Activated CD8-positive, alpha-beta memory T cell treated with anti-CD3 and anti-CD28 coated beads, Interleukin-2, amount 50 U/mL, for 4 hours (primary cell): ENCODE data around the gene CD7.

ENCODE experiments used
- DNase-seq: peaks from one replicate; pipeline ENCODE4 v3.0.0-alpha.2; 2020

The CD7 gene

DNA sequence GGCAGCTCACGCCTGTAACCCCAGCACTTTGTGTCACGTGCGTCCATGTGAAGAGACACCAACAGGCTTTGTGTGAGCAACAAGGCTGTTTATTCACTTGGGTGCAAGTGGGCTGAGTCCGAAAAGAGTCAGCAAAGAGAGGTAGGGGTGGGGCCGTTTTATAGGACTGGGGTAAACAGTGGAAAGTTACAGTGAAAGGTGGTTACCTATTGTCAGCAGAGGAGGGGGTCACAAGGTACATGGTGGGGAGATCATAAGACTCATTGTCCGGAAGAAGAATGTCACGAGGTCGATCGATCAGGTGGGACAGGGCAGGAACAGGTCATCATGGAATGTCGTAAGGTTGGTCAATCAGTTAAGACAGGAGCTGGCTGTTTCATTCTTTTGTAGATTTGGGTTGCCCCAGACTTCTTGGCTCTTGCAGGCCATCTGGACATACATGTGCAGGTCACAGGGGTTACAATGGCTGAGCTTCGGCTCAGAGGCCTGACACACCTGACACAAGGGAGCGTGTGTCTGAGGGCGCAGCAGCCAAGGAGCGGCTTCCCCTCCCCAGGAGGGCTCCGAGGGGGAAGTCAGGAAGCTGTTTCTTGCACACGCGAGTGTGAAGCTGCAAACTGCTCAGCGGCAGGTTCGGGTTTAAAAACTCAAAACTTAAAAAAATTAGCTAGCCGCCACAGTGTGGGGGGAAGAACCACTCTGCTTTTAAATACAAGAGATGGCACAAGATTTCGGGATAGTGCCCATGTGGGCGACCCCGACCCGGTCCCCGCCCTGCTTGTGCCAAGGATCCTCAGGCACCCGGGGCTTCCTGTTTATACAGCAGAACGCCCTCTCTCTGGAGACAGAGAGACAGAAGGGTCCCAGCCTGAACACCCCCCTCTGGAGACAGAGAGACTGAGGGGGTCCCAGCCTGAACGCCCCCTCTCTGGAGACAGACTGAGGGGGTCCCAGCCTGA, 29.2 kb upstream of the CD7 start:
- no peak for DNase-seq

DNA sequence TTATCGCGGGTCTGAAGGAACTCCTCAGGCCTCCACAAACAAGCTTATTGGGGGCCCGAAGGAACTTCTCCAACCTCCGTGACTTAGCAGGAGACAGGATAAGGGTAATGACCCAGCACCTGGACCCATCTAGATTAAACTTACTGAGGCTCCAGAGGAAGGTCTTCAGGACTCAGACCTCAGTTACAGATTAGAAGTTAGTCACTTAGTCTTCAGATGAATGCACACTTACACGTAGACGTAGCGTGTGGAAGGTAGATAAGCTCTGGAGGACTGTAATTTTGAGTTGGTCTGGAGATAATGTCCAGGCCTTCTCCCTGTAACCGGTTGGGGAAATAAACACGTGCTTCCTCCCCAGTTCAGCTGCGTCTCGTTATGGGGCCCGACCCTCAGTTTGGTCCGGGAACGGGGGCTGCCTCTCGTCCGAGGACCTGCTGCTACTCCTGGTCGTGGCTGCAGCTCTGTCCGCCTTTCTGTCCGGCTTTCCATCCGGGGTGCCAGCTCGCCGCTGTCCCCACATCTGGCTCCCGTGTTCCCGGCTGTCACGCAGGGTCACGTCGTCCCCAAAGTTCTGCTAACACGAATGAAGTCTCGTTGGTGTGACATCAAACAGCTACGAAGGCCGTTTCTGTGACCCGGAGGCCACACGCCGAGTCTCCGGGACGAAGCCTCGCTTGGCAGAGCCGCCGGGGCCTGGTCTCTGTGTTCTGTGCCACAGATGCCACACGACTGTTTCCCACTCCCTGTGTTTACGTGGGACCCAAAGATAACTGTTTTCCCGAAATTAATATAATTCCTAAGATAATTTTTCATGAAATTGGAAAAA, 28.0 kb upstream of the CD7 start:
- DNase-seq: no peak

DNA sequence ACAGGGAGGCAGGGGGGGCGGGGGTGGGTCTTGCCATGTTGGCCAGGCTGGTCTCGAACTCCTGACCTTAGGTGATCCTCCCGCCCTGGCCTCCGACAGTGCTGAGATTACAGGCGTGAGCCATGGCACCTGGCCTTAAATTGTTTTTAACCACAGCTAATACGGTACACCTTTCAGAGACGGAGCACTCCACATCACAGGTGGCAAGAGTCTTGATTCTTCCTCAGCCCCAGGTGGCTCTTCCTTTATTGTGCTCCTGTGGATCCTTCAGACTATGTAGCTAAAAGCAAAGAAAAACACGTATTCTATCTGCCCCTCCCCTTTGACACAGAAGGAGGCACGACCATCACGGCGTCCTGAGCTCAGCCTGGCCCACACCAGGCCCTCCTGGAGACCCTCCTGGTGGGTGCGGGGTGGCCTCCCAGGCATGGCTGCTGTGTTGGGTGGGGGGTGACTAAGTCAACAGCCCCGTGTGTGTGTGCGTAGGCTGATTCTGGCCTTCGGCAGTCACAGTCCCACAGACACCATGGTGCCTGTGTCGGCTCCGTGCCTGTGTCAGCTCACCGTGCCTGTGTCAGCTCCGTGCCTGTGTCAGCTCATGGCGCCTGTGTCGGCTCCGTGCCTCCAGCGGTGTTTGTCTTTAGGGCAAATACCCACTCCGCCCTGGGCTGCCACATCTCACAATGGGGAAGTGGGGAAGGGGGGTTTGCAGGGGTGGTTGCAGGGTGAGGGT, 26.9 kb upstream of the CD7 start:
- no peak for DNase-seq

DNA sequence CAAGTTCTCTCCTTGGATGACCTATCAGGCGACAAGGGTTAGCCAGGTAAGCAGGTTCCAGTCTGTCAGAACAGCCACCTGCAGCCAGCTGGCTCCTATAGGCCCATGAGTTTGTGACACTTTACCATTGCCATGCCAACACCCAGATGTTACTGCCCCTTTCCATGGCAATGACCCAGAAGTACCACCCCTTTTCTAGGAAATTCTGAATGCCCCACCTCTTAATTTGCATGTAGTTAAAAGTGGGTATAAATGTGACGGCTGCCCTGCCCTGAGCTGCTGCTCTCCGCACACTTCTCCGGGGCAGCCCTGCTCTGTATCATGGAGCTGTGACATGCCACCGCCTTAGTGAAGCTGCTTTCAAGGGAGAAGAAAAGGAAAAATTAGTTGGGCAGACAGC, 26.2 kb upstream of the CD7 start:
- DNase-seq: no peak

DNA sequence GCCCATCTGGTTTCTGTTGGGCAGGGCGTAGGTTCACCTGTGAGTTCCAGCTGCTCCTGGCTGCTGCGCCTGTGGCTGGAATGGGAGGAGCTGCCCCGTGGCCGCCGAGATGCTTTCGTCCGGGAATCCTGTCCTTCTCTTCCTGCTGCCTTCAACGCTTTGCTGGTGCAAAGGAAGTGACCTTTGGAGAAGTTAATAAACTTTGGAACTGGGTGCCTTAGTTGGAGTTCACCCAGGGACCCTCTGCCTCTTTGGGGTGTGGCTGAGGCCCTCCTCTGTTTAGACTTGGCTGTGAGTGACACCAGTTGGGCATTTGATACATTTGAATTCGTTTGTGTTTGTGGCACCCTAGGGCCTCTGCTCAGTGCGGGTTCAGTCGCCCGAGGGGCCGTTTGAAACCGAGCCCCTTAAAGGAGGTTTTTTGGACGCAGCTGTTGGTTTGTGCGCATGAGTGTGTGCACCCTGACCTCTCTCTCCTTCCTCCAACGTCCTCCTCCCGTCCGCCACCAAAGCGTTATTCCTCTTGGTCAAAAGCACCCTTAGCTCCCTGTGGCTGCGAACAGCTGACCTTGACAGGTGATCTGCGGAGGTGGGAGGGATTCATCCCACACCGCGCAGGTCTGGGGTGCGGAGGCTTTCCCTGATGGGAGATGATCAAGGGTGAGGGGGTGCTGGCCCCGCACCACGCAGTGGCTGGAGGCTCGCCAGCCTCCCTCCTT, 25.1 kb upstream of the CD7 start:
- DNase-seq: no peak

DNA sequence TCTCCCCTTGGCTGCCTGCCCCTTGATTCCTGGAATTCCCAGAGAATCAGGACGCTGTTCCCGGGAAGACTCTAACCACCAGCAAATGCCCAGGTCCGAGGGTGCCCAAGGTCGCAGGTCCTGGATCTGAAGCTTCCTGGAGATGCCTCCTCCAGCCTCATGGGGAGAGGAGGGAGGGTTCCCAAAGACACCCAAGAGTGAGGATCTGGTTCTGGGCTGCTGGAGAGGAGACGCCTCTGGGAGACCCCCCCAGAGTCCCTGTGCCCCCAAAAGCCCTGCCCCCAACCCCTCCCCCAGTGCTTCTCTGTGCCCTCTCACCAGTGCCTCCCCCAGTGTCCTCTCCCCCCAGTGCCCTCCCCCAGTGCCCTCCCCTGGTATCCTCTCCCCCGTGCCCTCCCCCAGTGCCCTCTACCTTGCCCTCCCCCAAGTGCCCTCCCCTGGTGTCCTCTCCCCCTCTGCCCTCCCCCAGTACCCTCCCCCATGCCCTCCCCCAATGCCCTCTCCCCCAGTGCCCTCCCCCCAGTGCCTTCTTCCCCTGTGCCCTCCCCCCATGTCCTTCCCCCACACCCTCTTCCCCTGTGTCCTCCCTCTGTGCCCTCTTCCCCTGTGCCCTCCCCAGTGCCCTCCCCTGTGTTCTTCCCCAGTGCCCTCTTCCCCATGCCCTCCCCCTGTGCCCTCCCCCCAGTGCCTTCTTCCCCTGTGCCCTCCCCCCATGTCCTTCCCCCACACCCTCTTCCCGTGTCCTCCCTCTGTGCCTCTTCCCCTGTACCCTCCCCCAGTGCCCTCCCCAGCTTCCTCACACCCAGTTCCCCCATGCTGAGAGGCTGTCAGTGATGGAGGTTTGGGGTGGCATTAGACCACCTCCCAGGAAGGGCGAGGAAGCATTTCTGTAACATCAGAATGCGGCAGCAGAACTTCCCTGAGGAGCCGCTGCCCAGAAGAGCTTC, 22.5 kb upstream of the CD7 start:
- DNase-seq: no peak

DNA sequence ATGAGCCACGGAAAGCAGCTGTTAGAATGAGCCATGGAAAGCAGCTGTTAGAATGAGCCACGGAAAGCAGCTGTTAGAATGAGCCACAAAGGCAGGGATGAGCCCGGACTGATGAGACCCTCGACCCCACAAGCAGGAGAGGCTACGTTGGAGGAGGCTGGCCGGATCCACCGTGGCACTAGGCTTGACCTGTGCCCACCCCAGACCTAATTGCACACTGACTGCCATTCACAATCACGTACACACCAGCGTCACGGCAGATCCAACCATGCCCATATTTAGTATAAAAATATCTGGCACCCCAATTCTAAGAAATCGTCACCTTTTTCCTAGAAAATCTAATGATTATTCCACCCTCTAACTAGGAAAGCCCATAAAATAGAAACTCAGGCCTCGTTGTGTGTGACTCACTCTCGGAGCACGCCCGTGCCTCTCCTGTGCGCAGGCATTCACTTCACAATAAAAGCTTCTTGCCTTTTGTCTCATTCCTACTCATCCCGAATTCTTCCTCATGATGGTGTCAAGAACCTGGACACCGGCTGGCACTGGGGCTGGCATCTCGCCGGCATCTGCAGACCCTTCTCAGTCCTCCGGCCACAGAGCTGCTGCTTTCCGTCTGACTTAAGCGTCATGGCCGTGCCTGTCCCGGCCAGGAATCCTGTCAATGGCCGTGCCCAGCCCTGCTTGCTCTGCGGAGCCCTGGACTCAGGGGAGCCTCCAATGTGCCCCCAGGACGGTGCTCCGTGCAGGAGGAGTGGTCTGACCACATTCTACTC, 21.6 kb upstream of the CD7 start:
- no peak for DNase-seq

DNA sequence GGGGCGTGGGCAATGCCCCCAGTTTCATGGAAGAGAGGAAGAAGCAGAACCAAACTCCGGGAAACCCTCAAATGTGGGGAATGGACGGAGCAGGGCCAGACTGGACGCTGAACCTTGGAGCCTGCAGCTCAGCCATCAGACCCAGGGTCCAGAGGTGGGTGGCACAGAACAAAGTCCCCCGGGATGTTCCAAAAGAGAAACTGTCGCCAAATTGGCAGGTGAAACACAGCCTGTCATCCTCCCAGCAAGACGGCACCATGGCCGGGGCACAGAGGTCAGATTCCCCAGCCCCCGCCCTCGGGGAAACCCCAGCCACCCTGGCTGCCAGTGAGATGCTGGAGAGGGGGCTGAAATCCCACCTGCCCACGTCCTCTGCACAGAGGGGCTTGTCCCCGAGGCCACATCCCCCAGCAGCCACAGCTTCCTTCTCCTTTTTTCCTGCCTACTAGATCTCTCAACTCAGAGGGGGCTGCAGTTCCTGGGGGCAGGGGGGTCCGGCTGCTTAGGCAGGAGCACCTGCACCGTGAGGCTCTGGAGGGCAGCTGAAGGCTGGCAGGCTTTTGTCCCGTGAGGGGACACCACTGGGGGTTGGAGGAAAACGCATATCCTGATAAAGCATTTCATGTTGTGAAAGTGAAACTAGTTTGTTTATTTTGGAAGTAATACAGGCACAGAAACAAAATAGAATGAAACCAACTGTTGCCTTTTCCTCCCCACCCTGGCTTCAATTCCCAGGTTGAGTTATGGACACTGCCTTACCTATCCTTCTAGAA, 17.4 kb upstream of the CD7 start:
- DNase-seq: no peak

DNA sequence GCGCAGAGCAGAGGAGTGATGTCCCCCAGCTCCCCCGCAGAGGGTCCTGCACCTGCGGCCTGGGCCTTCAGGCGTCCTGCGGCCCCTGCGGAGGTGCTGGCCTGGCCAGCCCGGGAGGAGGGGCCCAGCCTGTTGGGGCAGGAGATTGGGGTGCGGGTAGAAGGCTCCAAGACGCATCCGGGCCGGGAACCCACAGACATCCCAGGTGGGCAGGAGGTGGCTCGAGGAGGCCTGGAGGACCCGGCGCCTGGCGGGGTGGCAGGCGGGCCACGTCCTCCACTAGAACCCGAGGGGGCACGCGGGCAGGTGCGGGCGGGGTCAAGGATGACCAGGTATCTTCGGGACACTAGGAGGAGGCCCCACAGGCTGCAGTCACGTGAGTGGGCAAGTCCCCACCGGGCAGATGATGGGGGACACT, 16.8 kb upstream of the CD7 start:
- no peak for DNase-seq

DNA sequence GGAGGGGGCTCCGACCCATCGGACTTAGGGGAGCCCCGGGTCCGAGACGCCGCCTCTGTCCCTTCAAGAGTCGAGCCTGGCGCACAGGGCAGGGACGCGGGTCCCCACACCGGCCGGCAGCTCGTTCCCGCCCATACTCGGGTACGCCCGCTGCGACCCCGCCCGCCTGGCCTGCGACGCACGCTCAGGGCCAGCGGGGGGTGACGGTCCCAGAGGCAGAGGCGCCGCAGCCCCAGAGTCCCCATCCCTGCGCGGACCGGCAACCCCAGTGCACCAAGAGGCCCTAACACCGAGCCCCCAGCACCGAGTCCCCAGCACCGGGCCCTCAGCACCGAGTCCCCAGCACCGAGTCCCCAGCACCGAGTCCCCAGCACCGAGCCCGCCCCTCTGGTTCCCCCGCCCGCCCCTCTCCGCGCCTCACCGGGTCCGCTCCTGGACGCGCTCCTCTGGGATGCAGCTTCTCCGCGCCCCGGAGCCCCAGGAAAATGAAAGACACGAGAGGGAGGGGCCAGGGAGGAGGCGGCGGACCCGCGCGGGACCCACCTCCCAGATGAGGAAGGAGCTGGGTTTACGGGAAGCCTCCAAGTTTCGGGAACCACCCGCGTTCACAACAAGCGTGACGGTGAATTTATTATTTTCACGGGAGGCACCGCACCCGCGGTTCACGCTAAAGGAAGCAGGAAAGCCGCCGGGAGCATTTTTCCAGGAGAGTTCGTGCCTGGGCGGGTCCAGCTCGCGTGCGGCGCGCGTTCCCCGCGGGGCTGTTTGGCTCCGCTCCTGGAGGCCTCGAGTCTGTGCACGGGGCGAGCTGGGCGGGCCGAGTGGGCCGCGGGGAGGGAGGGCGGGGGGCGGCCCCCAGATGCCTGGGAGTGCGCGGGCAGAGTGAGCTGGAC, 16.1 kb upstream of the CD7 start, which contains the start of gene SECTM1:
SECTM1 (minus strand) TSS at position 488 of the 893 bp plus-strand sequence. CDS start 6,526 bp downstream, outside the sequence.
- DNase-seq: no peak

DNA sequence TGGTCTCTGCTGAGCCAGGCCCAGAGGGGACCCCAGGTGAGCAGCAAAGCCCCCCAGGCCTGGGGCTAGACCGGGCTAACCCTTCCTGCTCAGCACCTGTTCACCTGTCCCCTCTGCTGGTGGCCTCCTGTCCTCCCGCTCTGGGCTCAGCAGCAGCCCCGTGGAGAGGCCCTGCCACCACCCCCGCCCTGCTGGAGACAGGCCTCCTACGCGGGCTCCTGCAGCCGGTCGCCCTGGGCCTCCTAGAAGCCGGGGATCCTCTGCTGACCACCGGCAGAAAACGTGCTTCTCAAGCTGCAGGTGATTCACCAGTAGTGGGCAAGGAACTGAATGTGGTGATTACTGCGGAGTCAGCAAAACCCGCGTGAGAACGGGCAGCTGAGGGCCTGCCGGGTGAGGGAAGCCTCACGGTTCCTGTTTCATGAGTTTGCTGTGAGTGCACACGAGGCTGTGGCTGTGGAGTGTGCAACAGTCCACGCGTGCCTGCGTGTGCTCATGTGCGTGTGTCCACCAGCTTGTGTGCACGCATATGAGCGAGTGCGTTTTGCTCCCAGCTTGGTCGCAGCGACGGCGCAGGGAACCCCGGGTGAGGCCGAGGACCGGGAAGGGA, 15.4 kb upstream of the CD7 start:
- no peak for DNase-seq

DNA sequence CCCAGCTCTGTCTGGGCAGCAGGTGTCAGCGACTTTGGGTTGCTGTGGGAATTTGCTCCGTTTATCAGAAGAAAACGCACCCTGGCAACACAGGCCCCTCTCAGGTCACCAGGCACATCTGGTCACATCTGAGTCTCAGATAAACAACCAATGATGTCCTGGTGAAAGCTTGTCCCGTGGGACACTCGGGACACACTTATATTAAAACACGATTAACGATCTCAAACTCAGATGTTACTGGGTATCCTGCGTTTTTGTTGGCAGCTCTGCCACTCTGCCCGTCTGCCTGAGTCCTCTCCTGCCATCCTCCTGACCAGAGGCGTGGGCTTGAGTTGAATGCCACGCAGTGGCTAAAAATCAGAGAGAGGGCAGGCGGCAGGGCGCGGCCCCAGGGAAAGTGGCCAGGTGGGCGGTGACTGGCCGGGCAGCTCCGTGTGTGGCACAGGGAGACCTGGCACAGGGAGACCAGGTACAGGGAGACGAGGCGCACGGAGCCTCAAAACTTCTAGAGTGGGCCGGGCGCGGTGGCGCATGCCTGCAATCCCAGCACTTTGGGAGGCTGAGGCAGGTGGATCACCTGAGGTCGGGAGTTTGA, 14.0 kb upstream of the CD7 start:
- no peak for DNase-seq

DNA sequence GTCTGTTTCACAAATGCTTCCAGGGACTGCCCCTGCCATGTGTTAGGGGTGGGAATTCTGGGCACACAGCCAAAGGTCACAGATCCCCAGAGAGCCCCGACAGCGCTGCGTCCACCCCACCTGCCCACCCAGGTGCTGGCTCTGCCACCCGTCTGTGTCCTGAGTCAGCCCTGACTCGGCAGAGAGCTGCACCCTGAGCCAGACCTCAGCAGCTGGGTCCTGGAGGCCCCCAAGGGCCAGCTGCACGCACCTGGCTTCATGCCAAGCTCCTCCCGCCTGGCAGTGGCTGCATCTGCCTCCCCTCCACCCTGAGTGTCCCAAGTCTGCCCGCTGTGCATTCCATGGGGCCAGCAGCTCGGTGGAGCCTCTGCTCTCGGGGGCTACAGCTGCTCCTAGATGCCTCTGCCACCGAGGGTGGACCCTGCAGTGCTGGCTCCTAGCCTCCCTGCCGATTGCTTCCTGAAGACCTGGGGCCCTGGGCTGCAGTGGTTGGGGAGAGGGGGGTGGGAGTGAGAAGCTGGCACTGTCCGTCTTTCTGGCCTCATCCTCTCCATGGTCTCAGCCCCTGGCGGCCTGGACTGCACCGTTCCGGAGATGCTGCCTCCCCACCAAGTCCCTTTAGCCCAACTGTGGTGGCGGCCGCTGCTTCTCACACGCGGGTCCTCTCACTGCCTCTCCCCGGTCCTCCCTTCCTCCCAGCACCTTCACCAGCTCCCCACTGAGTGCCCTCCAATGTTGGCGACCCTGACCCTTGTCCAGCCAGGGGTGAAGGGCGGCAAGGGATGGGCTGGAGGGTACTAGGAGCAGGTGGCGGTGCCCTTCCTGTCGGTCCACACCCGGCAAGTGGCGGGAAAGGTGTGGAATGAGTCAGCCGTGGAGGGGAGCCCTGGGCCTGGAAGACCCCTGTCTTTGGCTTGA, 13.2 kb upstream of the CD7 start:
- DNase-seq: no peak

DNA sequence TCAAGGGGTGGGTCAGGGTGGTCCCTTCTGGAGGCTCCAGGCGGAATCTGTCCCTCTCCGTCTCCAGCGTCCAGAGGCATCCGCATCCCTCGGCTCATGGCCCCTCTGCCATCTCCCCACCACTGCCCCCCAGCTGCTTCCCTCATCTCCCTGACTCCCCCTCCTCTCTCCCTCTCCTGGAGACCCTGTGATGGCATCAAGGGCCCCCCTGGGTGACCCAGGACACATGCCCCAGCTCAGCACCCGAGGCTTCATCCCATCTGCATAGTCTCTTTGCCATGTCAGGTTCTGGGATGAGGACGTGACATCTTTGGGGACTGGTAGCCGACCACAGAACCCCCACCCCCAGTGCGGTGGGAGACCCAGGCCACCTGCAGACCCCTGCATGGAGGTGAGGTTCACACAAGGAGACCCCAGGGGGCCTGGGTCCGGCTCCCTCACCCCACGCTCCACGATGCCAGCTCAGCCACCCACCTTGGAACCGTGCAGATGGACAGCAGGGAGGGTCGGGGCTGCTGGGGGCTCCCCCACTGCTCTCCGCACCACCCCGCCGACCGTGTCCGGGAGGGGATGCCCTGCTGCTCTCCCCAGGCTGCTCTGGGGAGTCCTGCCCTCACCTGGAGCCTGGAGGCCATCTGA, 12.4 kb upstream of the CD7 start:
- DNase-seq: no peak

DNA sequence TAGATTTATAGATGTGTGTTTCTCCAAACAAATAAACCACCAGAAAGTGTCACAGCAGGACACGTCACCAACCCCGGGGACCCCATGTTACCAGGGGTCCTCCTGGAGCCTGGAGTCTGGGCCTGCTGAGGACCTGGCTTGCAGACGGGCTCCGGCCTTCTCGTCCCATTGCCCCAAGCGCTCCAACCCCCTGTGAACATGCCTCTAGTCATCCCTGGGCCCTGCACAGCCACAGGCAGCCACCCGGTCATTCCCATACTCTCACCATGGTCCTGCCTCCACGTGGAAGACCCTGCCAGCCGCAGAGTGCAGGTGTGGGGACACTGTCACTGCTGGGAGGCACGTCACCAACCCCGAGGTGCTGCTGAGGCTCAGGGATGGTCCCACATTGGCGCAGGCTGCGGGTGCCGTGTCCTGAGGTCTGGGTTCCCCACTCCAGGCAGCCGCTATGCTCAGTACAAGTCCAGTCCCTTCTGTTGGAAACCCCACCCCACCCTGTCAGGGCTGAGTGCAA, 11.6 kb upstream of the CD7 start:
- no peak for DNase-seq
